ENCODE data around the gene PGAP3. TPM values are rescaled to one million over a fixed set of nuclear protein-coding genes. Genes with fewer than 3 reads are reported as not detected.

PGAP3 gene
- total and polyA plus RNA-seq, 5 donors: 12.9 to 24.0 (median 14.7) TPM

- intact Hi-C loops (cut with DNase I): loop anchor here in 3 of 4 donors (5.0 to 10.0 kb wide), 4 partner anchors 50 to 128 kb away; no protein-coding TSS in a partner anchor
- peaks cover 2% of the 10 kb centered on the region for H3K4me1 ChIP-seq (ENCODE audit: control insufficient read depth, insufficient read depth, low read length)
- WGBS: 74% methylated on average over 8 of the region's 8 CpGs
Observed at GRCh38 chr17:39624313-39624712, 63.5 kb downstream of the PGAP3 start.

GRCh38 chr17:39623356-39623950, 64.4 kb downstream of the PGAP3 start:
- H3K9me3 ChIP-seq (ENCODE audit: control insufficient read depth, low read length): no peaks in the 10 kb centered on the region
- no peak overlapping the region for H3K4me3 ChIP-seq (ENCODE audit: low read length)
- H3K27me3 ChIP-seq (ENCODE audit: control insufficient read depth, insufficient read depth): no peaks in the 10 kb centered on the region
- DNase-seq (peak; percentile 83 to 95 (median 95)), ATAC-seq (peak; percentile 67 to 71)
- H3K27ac ChIP-seq (ENCODE audit: low read length): no peak overlapping the region
- intact Hi-C loops (cut with DNase I): loop anchor here (2.0 to 10.0 kb wide), 5 partner anchors 51 to 129 kb away; no protein-coding TSS in a partner anchor
- 4% methylated on average over 16 of the region's 16 CpGs for WGBS
- peaks cover 2% of the 10 kb centered on the region for H3K4me1 ChIP-seq (ENCODE audit: control insufficient read depth, insufficient read depth, low read length)

More at GRCh38 chr17:39624313-39624712, 63.5 kb downstream of the PGAP3 start:
- no peak for ATAC-seq
- DNase-seq: no peak
- Histone ChIP-seq H3K27ac (ENCODE audit: low read length) (no peak overlapping the region), H3K9me3 (ENCODE audit: control insufficient read depth, low read length) (no peaks in the 10 kb centered on the region), H3K27me3 (ENCODE audit: control insufficient read depth, insufficient read depth) (no peaks in the 10 kb centered on the region), H3K4me3 (ENCODE audit: low read length) (no peak overlapping the region)

- Histone ChIP-seq H3K27ac (ENCODE audit: low read length) (no peak overlapping the region), H3K4me1 (ENCODE audit: control insufficient read depth, insufficient read depth, low read length) (peaks cover 2% of the 10 kb centered on the region), H3K27me3 (ENCODE audit: control insufficient read depth, insufficient read depth) (no peaks in the 10 kb centered on the region), H3K4me3 (ENCODE audit: low read length) (no peak overlapping the region), H3K9me3 (ENCODE audit: control insufficient read depth, low read length) (no peaks in the 10 kb centered on the region)
- ATAC-seq: no peak
- intact Hi-C loops (cut with DNase I): loop anchor here (2.0 to 10.0 kb wide), 5 partner anchors 52 to 130 kb away; no protein-coding TSS in a partner anchor
- 55% methylated on average over 16 of the region's 16 CpGs for WGBS
- DNase-seq: no peak
Observed at GRCh38 chr17:39622380-39623006, 65.4 kb downstream of the PGAP3 start.

GRCh38 chr17:39621523-39622379, 66.1 kb downstream of the PGAP3 start:
- DNase-seq (peak; percentile 79 to 92 (median 92)), ATAC-seq (peak; percentile 56 to 72)
- WGBS: 10% methylated on average over 26 of the region's 26 CpGs
- Histone ChIP-seq H3K27ac (ENCODE audit: low read length) (no peak overlapping the region), H3K4me3 (ENCODE audit: low read length) (no peak overlapping the region), H3K4me1 (ENCODE audit: control insufficient read depth, insufficient read depth, low read length) (no peaks in the 10 kb centered on the region), H3K27me3 (ENCODE audit: control insufficient read depth, insufficient read depth) (no peaks in the 10 kb centered on the region), H3K9me3 (ENCODE audit: control insufficient read depth, low read length) (no peaks in the 10 kb centered on the region)
- intact Hi-C loops (cut with DNase I): loop anchor here (2.0 to 10.0 kb wide), 5 partner anchors 53 to 131 kb away; no protein-coding TSS in a partner anchor

Small RNA genes lying within 50 kb of the gene (microRNA-seq; reads per million reads assigned to microRNA genes)
- gene MIR4728: 0.84 to 2.7 reads per million in 2 donors

Other genes with a start within 250 kb of the PGAP3 start
- gene MED1, start 236.8 kb downstream of the PGAP3 start, total RNA-seq: 10 to 100 TPM; 21.4 to 25.8 (median 23.5) TPM
- gene MED1, start 236.8 kb downstream of the PGAP3 start, polyA plus RNA-seq: 8.9 TPM
- 10 to 100 TPM; 24.9 to 27.9 (median 25.9) TPM for gene CDK12, start 226.6 kb downstream of the PGAP3 start, total RNA-seq
- 8.2 TPM for gene CDK12, start 226.6 kb downstream of the PGAP3 start, polyA plus RNA-seq
- gene NEUROD2, start 80.1 kb downstream of the PGAP3 start, total RNA-seq: not detected
- not detected for gene NEUROD2, start 80.1 kb downstream of the PGAP3 start, polyA plus RNA-seq
- 1 to 10 TPM; 2.0 to 6.6 (median 2.4) TPM for gene PPP1R1B, start 61.1 kb downstream of the PGAP3 start, total RNA-seq
- gene PPP1R1B, start 61.1 kb downstream of the PGAP3 start, polyA plus RNA-seq: 4.4 TPM
- gene STARD3, start 50.9 kb downstream of the PGAP3 start, total RNA-seq: 10 to 100 TPM; 19.2 to 26.2 (median 22.9) TPM
- 22.7 TPM for gene STARD3, start 50.9 kb downstream of the PGAP3 start, polyA plus RNA-seq
- 1,000 to 10,000 TPM; 2,357 to 4,356 (median 2,957) TPM for gene TCAP, start 22.7 kb downstream of the PGAP3 start, total RNA-seq
- 4,928 TPM for gene TCAP, start 22.7 kb downstream of the PGAP3 start, polyA plus RNA-seq
- 10 to 100 TPM; 18.1 to 39.6 (median 21.3) TPM for gene PNMT, start 19.6 kb downstream of the PGAP3 start, total RNA-seq
- 32.7 TPM for gene PNMT, start 19.6 kb downstream of the PGAP3 start, polyA plus RNA-seq
- gene ERBB2, start 12.0 kb upstream of the PGAP3 start, total RNA-seq: 100 to 1,000 TPM in 3 of 4 donors, 10 to 100 TPM in 1; 99.2 to 178 (median 114) TPM
- 56.4 TPM for gene ERBB2, start 12.0 kb upstream of the PGAP3 start, polyA plus RNA-seq
- gene MIEN1, start 42.5 kb upstream of the PGAP3 start, total RNA-seq: 10 to 100 TPM; 53.6 to 67.8 (median 61.8) TPM
- gene MIEN1, start 42.5 kb upstream of the PGAP3 start, polyA plus RNA-seq: 152 TPM
- gene GRB7, start 49.9 kb upstream of the PGAP3 start, total RNA-seq: 1 to 10 TPM in 3 of 4 donors, under 1 TPM in 1; 0.39 to 2.7 (median 1.6) TPM
- 0.70 TPM for gene GRB7, start 49.9 kb upstream of the PGAP3 start, polyA plus RNA-seq
- gene IKZF3, start 176.3 kb upstream of the PGAP3 start, total RNA-seq: 1 to 10 TPM in 1 of 4 donors, under 1 TPM in 3; 0.28 to 1.3 (median 0.71) TPM
- 0.14 TPM for gene IKZF3, start 176.3 kb upstream of the PGAP3 start, polyA plus RNA-seq
- not detected for gene ZPBP2, start 180.1 kb upstream of the PGAP3 start, total RNA-seq
- gene ZPBP2, start 180.1 kb upstream of the PGAP3 start, polyA plus RNA-seq: not detected
- 1 to 10 TPM; 1.9 to 2.9 (median 2.4) TPM for gene GSDMB, start 230.6 kb upstream of the PGAP3 start, total RNA-seq
- 1.8 TPM for gene GSDMB, start 230.6 kb upstream of the PGAP3 start, polyA plus RNA-seq
- 10 to 100 TPM; 37.0 to 42.3 (median 39.3) TPM for gene ORMDL3, start 239.5 kb upstream of the PGAP3 start, total RNA-seq
- 46.6 TPM for gene ORMDL3, start 239.5 kb upstream of the PGAP3 start, polyA plus RNA-seq
- gene LRRC3C, start 239.7 kb upstream of the PGAP3 start, total RNA-seq: not detected
- not detected for gene LRRC3C, start 239.7 kb upstream of the PGAP3 start, polyA plus RNA-seq

Measured in right cardiac atrium (tissue), 5 donors.